ENCODE data around the gene TESK1. TPM values are rescaled to one million over a fixed set of nuclear protein-coding genes. Genes with fewer than 3 reads are reported as not detected.
A peak's percentile ranks its signal among the peaks of the same experiment; 100 is the strongest.
"Not testable (repeated sequence)": the region's sequence is repeated elsewhere in the genome, so short reads cannot be mapped to it uniquely, and the experiment has no call there.

TESK1 gene
- total RNA-seq, 1 donor from 2014 or later = 62.3 TPM

GRCh38 chr9:35606726-35607125, 1.7 kb downstream of the TESK1 start:
- no peaks in the 10 kb centered on the region for H3K27me3 Mint-ChIP-seq
- no peak for TF ChIP-seq CTCF (IDR thresholded peaks at IDR 0.05; ENCODE audit: unreplicated experiment)
- H3K36me3 Mint-ChIP-seq (ENCODE audit: insufficient read depth) = peaks cover 7% of the 10 kb centered on the region
- peaks cover 17% of the 10 kb centered on the region for H3K4me1 Mint-ChIP-seq (ENCODE audit: low read depth)
- H3K27ac Mint-ChIP-seq = no peak overlapping the region
- peak overlapping the region; percentile 53 for H3K4me3 Mint-ChIP-seq (ENCODE audit: low read depth)
- DNase-seq (ENCODE audit: low spot score, unreplicated experiment) = no peak
- no peaks in the 10 kb centered on the region for H3K9me3 Mint-ChIP-seq (ENCODE audit: low read depth)

- H3K27me3 Mint-ChIP-seq = peaks cover 6% of the 10 kb centered on the region
- H3K9me3 Mint-ChIP-seq (ENCODE audit: low read depth) = no peaks in the 10 kb centered on the region
- no peak for DNase-seq (ENCODE audit: low spot score, unreplicated experiment)
- peaks cover 7% of the 10 kb centered on the region for H3K36me3 Mint-ChIP-seq (ENCODE audit: insufficient read depth)
- TF ChIP-seq CTCF (IDR thresholded peaks at IDR 0.05; ENCODE audit: unreplicated experiment) = no peak
- peaks cover 17% of the 10 kb centered on the region for H3K4me1 Mint-ChIP-seq (ENCODE audit: low read depth)
- no peak overlapping the region for H3K27ac Mint-ChIP-seq
- no peak overlapping the region for H3K4me3 Mint-ChIP-seq (ENCODE audit: low read depth)
Measured at GRCh38 chr9:35608221-35608620, 3.2 kb downstream of the TESK1 start.

GRCh38 chr9:35609001-35609819, 4.1 kb downstream of the TESK1 start:
- Mint-ChIP-seq H3K36me3 (ENCODE audit: insufficient read depth) (peaks cover 7% of the 10 kb centered on the region), H3K27me3 (peaks cover 16% of the 10 kb centered on the region), H3K4me3 (ENCODE audit: low read depth) (no peak overlapping the region), H3K4me1 (ENCODE audit: low read depth) (peaks cover 13% of the 10 kb centered on the region), H3K9me3 (ENCODE audit: low read depth) (no peaks in the 10 kb centered on the region), H3K27ac (no peak overlapping the region)
- TF ChIP-seq CTCF (IDR thresholded peaks at IDR 0.05; ENCODE audit: unreplicated experiment) = no peak
- no peak for DNase-seq (ENCODE audit: low spot score, unreplicated experiment)

- TF ChIP-seq CTCF (IDR thresholded peaks at IDR 0.05; ENCODE audit: unreplicated experiment) = no peak
- H3K4me1 Mint-ChIP-seq (ENCODE audit: low read depth) = peaks cover 9% of the 10 kb centered on the region
- no peaks in the 10 kb centered on the region for H3K9me3 Mint-ChIP-seq (ENCODE audit: low read depth)
- H3K27ac Mint-ChIP-seq = no peak overlapping the region
- H3K27me3 Mint-ChIP-seq = peaks cover 22% of the 10 kb centered on the region
- DNase-seq (ENCODE audit: low spot score, unreplicated experiment) = no peak
- no peak overlapping the region for H3K4me3 Mint-ChIP-seq (ENCODE audit: low read depth)
- peaks cover 7% of the 10 kb centered on the region for H3K36me3 Mint-ChIP-seq (ENCODE audit: insufficient read depth)
Measured at GRCh38 chr9:35609820-35610163, 4.7 kb downstream of the TESK1 start.

- Mint-ChIP-seq H3K27me3 (peaks cover 36% of the 10 kb centered on the region), H3K9me3 (ENCODE audit: low read depth) (no peaks in the 10 kb centered on the region), H3K4me1 (ENCODE audit: low read depth) (peaks cover 6% of the 10 kb centered on the region), H3K4me3 (ENCODE audit: low read depth) (no peak overlapping the region), H3K36me3 (ENCODE audit: insufficient read depth) (peaks cover 7% of the 10 kb centered on the region), H3K27ac (no peak overlapping the region)
- no peak for DNase-seq (ENCODE audit: low spot score, unreplicated experiment)
- TF ChIP-seq CTCF (IDR thresholded peaks at IDR 0.05; ENCODE audit: unreplicated experiment) = peak; percentile 71
Measured at GRCh38 chr9:35611230-35611797, 6.3 kb downstream of the TESK1 start.

- DNase-seq (ENCODE audit: low spot score, unreplicated experiment); H3K4me1 Mint-ChIP-seq (ENCODE audit: low read depth); H3K9me3 Mint-ChIP-seq (ENCODE audit: low read depth); H3K4me3 Mint-ChIP-seq (ENCODE audit: low read depth); H3K36me3 Mint-ChIP-seq (ENCODE audit: insufficient read depth); H3K27ac Mint-ChIP-seq: not testable (repeated sequence)
- H3K27me3 Mint-ChIP-seq = peaks cover 41% of the 10 kb centered on the region
Measured at GRCh38 chr9:35612066-35612465, 7.0 kb downstream of the TESK1 start.
